Fibroblast of skin of right quadriceps (primary cell): ENCODE results near the gene CASP9.

Experiments
- DNase-seq: peaks from one replicate; pipeline ENCODE4 v3.0.0-alpha.2; 2013

The CASP9 gene

DNA sequence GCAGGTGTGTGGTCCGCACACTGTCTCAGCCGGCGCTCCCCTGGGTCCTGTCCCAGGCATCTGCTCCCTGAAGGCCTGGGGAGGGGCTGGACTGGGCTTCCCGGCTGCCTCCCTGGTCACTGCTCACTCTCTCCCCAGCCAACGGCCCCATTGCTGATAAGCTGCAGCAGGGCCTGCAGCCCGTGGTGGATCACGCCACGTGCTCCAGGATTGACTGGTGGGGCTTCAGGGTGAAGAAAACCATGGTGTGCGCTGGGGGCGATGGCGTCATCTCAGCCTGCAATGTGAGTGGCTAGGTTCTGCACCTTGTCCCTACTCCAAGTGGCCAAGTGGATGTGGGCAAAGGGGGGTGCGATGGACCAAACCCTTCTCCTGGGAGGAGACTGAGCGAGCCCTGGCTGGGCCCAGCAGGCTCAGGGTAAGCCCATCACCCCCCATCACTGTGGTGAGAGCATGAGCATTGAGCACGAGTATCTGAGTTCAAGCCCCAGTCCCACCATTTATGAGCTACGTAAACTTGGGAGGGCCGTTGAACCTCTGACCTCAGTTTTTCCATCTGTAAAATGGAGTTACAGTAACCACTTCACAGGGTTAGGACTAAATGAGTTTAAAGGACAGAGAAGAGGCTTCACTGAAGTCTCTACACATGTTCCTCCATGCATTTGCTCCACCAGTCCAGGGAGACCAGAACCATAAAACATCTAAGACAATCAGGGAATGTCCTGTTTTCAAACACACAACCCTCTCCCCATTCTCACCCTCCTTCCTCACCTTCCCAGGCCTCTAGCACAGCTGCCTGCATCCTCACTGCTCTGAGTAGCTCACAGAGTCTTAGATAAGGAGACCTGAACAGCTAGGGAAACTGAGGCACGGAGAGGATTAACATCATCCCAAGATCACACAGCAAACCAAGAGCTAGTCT is 79.3 kb downstream of the CASP9 start:
- no peak for DNase-seq

DNA sequence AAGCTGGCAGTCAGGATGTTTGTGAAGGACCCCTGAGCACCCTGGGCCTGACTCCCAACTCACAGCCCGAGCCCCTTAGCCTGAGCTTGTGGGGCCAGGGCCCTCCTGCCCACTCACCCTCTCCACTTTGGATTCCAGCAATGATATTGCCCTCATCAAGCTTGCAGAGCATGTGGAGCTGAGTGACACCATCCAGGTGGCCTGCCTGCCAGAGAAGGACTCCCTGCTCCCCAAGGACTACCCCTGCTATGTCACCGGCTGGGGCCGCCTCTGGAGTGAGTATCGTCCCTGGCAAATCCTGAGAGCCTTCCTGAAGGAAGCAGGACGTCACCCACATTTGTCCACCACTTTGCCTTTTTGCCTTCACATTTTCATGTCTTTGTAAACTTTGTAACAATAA is 80.7 kb downstream of the CASP9 start:
- DNase-seq: no peak

DNA sequence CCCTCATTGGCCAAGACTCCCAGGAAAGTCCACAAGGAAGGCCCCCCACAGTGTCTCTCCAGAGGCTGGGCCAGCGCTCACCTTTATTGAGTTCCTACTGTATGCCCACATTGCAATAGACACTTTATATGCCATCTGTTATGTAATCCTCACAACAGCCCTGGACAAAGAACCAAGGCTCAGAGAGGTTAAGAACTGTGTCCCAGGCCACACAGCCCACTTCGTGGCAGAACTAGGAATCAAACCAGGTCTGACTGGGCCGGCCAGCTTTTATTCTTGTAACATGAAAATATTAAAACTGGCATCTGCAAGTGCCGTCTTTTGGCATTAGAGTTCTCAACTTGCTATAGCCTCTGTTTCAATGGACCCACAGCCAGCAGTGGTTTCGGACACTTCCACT is 81.3 kb downstream of the CASP9 start:
- no peak for DNase-seq

DNA sequence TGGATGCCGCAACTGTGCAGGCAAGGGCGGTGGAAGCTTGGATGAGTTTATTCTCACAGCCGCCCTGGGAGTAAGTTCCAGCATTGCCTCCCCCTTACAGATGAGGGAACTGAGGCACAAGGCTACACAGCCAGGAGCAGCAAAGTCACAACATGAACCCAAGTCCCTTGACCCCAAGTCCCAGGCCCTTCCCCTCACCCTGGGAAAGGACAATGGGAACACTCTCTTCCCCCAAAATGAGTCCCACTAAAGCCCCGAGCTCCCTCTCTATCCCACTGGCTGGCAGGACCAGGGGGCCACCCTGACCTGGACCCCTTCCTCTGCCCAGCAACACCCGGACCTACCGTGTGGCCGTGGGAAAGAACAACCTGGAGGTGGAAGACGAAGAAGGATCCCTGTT is 81.9 kb downstream of the CASP9 start:
- no peak for DNase-seq
